SK-N-SH (cell line): ENCODE measurements around the gene ZMYND8. TPM values are rescaled to one million over a fixed set of nuclear protein-coding genes. Genes with fewer than 3 reads are reported as not detected.

Experiments used
- CTCF ChIA-PET: fragments of 300-600, 350-600 bp; formaldehyde crosslinking; extraction: SDS; loops from one replicate; lab custom pipeline; 2021; lab: Yijun Ruan, JAX
- POLR2A ChIA-PET: fragments of 350-600 bp; sonication (Branson Sonifier 250); formaldehyde crosslinking; extraction: SDS; loops from one replicate; lab custom pipeline; 2020; ENCODE audit warnings: antibody characterized with exemption, inconsistent platforms; lab: Yijun Ruan, JAX
- DNase-seq: peaks from one replicate; pipeline ENCODE4 v3.0.0; 2012
- H2AFZ ChIP-seq: fragments of 200-600 bp; sonication (generic); 2 replicates; pipeline ENCODE4 v1.8.1; 2016; ENCODE audit warnings: antibody characterized with exemption, mild to moderate bottlenecking, low read depth
- H3F3A ChIP-seq: fragments of 200-600 bp; sonication (generic); replicated peaks from 2 replicates; pipeline ENCODE3; 2016; ENCODE audit warnings: antibody characterized with exemption, mild to moderate bottlenecking; ENCODE audit not compliant: insufficient read depth
- H3K27ac ChIP-seq, 2 experiments: fragments of 200-500 bp in 1 of 2; fragments of 200-600 bp in 1 of 2; sonication (Bioruptor generic) in 1 of 2; sonication (generic), shearing (Covaris generic) in 1 of 2; 2 replicates each; pipeline versions ENCODE4 v1.5.1 to v1.6.1; 2014 to 2016; ENCODE audit warnings: low read depth in 2 of 2, inconsistent platforms in 1 of 2, low read length in 1 of 2, mild to moderate bottlenecking in 1 of 2, mixed read lengths in 1 of 2
- H3K27me3 ChIP-seq: fragments of 200-600 bp; sonication (generic), shearing (Covaris generic); 2 replicates; pipeline ENCODE4 v1.6.1; 2016; ENCODE audit warnings: mixed run types; ENCODE audit not compliant: insufficient read depth
- H3K36me3 ChIP-seq, 2 experiments: fragments of 200-500 bp in 1 of 2; fragments of 200-600 bp in 1 of 2; sonication (Bioruptor generic) in 1 of 2; sonication (generic) in 1 of 2; replicated peaks in 1 of 2; 2 replicates each; pipeline versions ENCODE3 to v1.5.1; 2014 to 2016; ENCODE audit warnings: low read length in 1 of 2, mild to moderate bottlenecking in 1 of 2; ENCODE audit not compliant: insufficient read depth in 2 of 2, control insufficient read depth in 1 of 2
- H3K4me1 ChIP-seq, 2 experiments: fragments of 200-500 bp in 1 of 2; fragments of 200-600 bp in 1 of 2; sonication (Bioruptor generic) in 1 of 2; sonication (generic), shearing (Covaris generic) in 1 of 2; 2 replicates each; pipeline versions ENCODE4 v1.5.1 to v1.6.1; 2014 to 2016; ENCODE audit warnings: low read depth in 1 of 2, low read length in 1 of 2, mixed run types in 1 of 2; ENCODE audit not compliant: insufficient read depth in 2 of 2, control insufficient read depth in 1 of 2
- H3K4me2 ChIP-seq: fragments of 200-600 bp; sonication (generic), shearing (Covaris generic); 2 replicates; pipeline ENCODE4 v1.6.1; 2017; ENCODE audit warnings: mixed run types
- H3K4me3 ChIP-seq, 2 experiments: fragments of 200-500 bp in 1 of 2; fragments of 200-600 bp in 1 of 2; sonication (Bioruptor generic) in 1 of 2; sonication (generic), shearing (Covaris generic) in 1 of 2; 2 replicates each; pipeline versions ENCODE4 v1.5.1 to v1.8.1; 2014 to 2016; ENCODE audit warnings: low read depth in 2 of 2, inconsistent platforms in 1 of 2, low read length in 1 of 2, mild to moderate bottlenecking in 1 of 2, mixed read lengths in 1 of 2, moderate library complexity in 1 of 2
- H3K79me2 ChIP-seq: fragments of 200-600 bp; sonication (generic); 2 replicates; pipeline ENCODE4 v1.8.1; 2017; ENCODE audit warnings: mild to moderate bottlenecking; ENCODE audit not compliant: insufficient read depth
- H3K9ac ChIP-seq: fragments of 200-600 bp; sonication (generic); 2 replicates; pipeline ENCODE4 v1.6.1; 2017; ENCODE audit warnings: mixed run types
- H3K9me2 ChIP-seq: fragments of 200-600 bp; sonication (generic); 2 replicates; pipeline ENCODE4 v1.6.1; 2017; ENCODE audit warnings: mixed run types
- H3K9me3 ChIP-seq: fragments of 200-600 bp; sonication (generic); 2 replicates; pipeline ENCODE4 v1.6.1; 2017; ENCODE audit warnings: mixed run types, mild to moderate bottlenecking, moderate library complexity
- H4K20me1 ChIP-seq: fragments of 200-600 bp; sonication (generic); 2 replicates; pipeline ENCODE4 v1.6.1; 2017; ENCODE audit warnings: mild to moderate bottlenecking, mixed run types; ENCODE audit not compliant: insufficient read depth
- CTCF ChIP-seq: fragments of 200-600 bp; sonication (generic); IDR thresholded peaks from 2 replicates; pipeline ENCODE4 v1.6.1; 2017; ENCODE audit warnings: antibody characterized with exemption, mild to moderate bottlenecking, moderate library complexity
- ELF1 ChIP-seq: IDR thresholded peaks from 2 replicates; pipeline ENCODE4 v1.4.0; 2012
- EP300 ChIP-seq, 2 experiments: IDR thresholded peaks; 2 replicates each; pipeline versions ENCODE4 v1.4.0 to v1.6.1; 2012; ENCODE audit warnings: borderline replicate concordance in 1 of 2, low read depth in 1 of 2, low read length in 1 of 2
- EZH2phosphoT487 ChIP-seq: fragments of 200-600 bp; sonication (generic); IDR thresholded peaks from 2 replicates; pipeline ENCODE4 v1.6.1; 2017; ENCODE audit warnings: low read depth, mixed run types, mild to moderate bottlenecking, antibody characterized with exemption, moderate library complexity, borderline replicate concordance
- FOSL2 ChIP-seq: IDR thresholded peaks from 2 replicates; pipeline ENCODE4 v1.4.0; 2012; ENCODE audit warnings: low read depth, mild to moderate bottlenecking, moderate library complexity, borderline replicate concordance
- GABPA ChIP-seq: IDR thresholded peaks from 2 replicates; pipeline ENCODE4 v1.4.0; 2012; ENCODE audit warnings: low read depth, mild to moderate bottlenecking
- GATA2 ChIP-seq: sonication (generic); formaldehyde crosslinking; IDR thresholded peaks from 2 replicates; pipeline ENCODE4 v1.5.0; 2020; ENCODE audit warnings: mild to moderate bottlenecking, missing genetic modification reagents
- JUND ChIP-seq: IDR thresholded peaks from 2 replicates; pipeline ENCODE4 v1.4.0; 2012
- MEF2A ChIP-seq: IDR thresholded peaks from 2 replicates; pipeline ENCODE4 v1.4.0; 2012; ENCODE audit warnings: low read depth, borderline replicate concordance
- MXI1 ChIP-seq: IDR thresholded peaks from 2 replicates; pipeline ENCODE4 v1.6.1; 2012; ENCODE audit warnings: mild to moderate bottlenecking, low read depth, low read length, improper control_type of control experiment
- NFIC ChIP-seq: IDR thresholded peaks from 2 replicates; pipeline ENCODE4 v1.4.0; 2012; ENCODE audit warnings: borderline replicate concordance
- NRF1 ChIP-seq: IDR thresholded peaks from 2 replicates; pipeline ENCODE4 v1.6.1; 2012; ENCODE audit warnings: low read depth, mild to moderate bottlenecking, low read length
- RAD21 ChIP-seq: IDR thresholded peaks from 2 replicates; pipeline ENCODE4 v1.6.1; 2012; ENCODE audit warnings: mild to moderate bottlenecking, low read length
- REST ChIP-seq: IDR thresholded peaks from 2 replicates; pipeline ENCODE4 v1.6.1; 2012; ENCODE audit warnings: mild to moderate bottlenecking, low read depth, low read length, moderate library complexity
- RXRA ChIP-seq: IDR thresholded peaks from 2 replicates; pipeline ENCODE4 v1.4.0; 2012; ENCODE audit warnings: low read depth, mild to moderate bottlenecking, borderline replicate concordance
- TCF12 ChIP-seq: IDR thresholded peaks from 2 replicates; pipeline ENCODE4 v1.4.0; 2012
- WGBS: methylation state at CpG from one replicate; pipeline ENCODE4 v1.1.6; 2017; ENCODE audit warnings: low lambda C conversion rate; 5-methylcytosine and 5-hydroxymethylcytosine counted together
- polyA plus RNA-seq, 3 experiments: library from polyadenylated mRNA; depleted of rRNA; stranded (reverse); fragments of >200 nt; gene quantifications; 2 replicates each; pipeline ENCODE4 v1.2.3, GENCODE V29; 2012
- TF ChIP-seq, protein P1 (sequence below): fragments of 150-350 bp; IDR thresholded peaks from 2 replicates; pipeline ENCODE4 v1.6.1; 2016; ENCODE audit warnings: mild to moderate bottlenecking, low read depth, low read length

Gene ZMYND8
- polyA plus RNA-seq, 1 of the 3 experiments (the other 2 are of a cell fraction), result 25.3 TPM

DNA sequence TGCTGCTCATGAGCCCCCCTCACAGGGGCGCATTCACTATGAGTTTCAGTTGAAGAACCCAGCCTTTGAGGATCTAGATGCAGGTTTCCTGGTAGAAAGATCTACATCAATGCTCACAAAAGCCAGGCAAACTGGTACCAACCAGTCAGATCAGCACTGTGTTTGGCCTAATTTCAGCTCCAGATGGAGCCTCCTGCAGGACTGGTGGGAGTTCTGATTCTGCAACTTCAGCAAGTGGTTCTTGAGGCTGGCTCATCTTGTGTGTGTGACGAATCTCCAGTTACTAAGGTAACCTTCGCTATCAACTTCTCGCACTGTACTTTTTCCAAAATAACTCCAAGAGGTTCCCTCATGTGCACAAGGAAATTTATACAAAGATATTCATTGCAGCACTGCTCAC lies 118.8 kb downstream of the ZMYND8 start:
- Histone ChIP-seq H3K9me2 (no peaks in the 10 kb centered on the region), H3K4me2 (no peak overlapping the region), H3F3A (peaks cover 10% of the 10 kb centered on the region), H3K79me2 (peaks cover 31% of the 10 kb centered on the region; the same call in 1 of the 2 replicates), H3K36me3 (peaks cover 30 to 53% of the 10 kb centered on the region in 2 experiments), H4K20me1 (no peaks in the 10 kb centered on the region), H3K9me3 (no peaks in the 10 kb centered on the region), H3K9ac (no peak overlapping the region), H3K27me3 (no peaks in the 10 kb centered on the region), H2AFZ (no peak overlapping the region), H3K4me3 (no peak overlapping the region), H3K27ac (no peak overlapping the region), H3K4me1 (peaks cover 0 to 7% of the 10 kb centered on the region in 2 experiments; a peak in 2 of 4 replicates)
- TF ChIP-seq GABPA (no peak), ELF1 (no peak), CTCF (no peak), NRF1 (no peak), RXRA (no peak), GATA2 (no peak), REST (no peak), MEF2A (no peak), NFIC (no peak), MXI1 (no peak), RAD21 (no peak), EP300 (IDR thresholded peaks at IDR 0.05; ENCODE audit: borderline replicate concordance in 1 of 2, low read depth in 1 of 2, low read length in 1 of 2) (no peak), TCF12 (no peak), EZH2phosphoT487 (no peak), JUND (no peak), FOSL2 (no peak)
- TF ChIP-seq, protein P1, sequence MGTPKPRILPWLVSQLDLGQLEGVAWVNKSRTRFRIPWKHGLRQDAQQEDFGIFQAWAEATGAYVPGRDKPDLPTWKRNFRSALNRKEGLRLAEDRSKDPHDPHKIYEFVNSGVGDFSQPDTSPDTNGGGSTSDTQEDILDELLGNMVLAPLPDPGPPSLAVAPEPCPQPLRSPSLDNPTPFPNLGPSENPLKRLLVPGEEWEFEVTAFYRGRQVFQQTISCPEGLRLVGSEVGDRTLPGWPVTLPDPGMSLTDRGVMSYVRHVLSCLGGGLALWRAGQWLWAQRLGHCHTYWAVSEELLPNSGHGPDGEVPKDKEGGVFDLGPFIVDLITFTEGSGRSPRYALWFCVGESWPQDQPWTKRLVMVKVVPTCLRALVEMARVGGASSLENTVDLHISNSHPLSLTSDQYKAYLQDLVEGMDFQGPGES, result no peak
- 97% methylated on average over 4 of the region's 4 CpGs for WGBS
- CTCF ChIA-PET, result interaction anchor here (1.1 kb wide), 1 partner anchor 35 kb away, joined by 3 read pairs; no protein-coding TSS in a partner anchor
- DNase-seq, result no peak
- POLR2A ChIA-PET, result no interaction called here
